SK-N-SH (cell line): ENCODE results near the gene TPGS1. TPM values are rescaled to one million over a fixed set of nuclear protein-coding genes. Genes with fewer than 3 reads are reported as not detected.

Experiments
- CTCF ChIA-PET: fragments of 300-600, 350-600 bp; formaldehyde crosslinking; extraction: SDS; loops from one replicate; lab custom pipeline; 2021; lab: Yijun Ruan, JAX
- POLR2A ChIA-PET: fragments of 350-600 bp; sonication (Branson Sonifier 250); formaldehyde crosslinking; extraction: SDS; loops from one replicate; lab custom pipeline; 2020; ENCODE audit warnings: antibody characterized with exemption, inconsistent platforms; lab: Yijun Ruan, JAX
- DNase-seq: peaks from one replicate; pipeline ENCODE4 v3.0.0; 2012
- H2AFZ ChIP-seq: fragments of 200-600 bp; sonication (generic); 2 replicates; pipeline ENCODE4 v1.8.1; 2016; ENCODE audit warnings: antibody characterized with exemption, mild to moderate bottlenecking, low read depth
- H3F3A ChIP-seq: fragments of 200-600 bp; sonication (generic); replicated peaks from 2 replicates; pipeline ENCODE3; 2016; ENCODE audit warnings: antibody characterized with exemption, mild to moderate bottlenecking; ENCODE audit not compliant: insufficient read depth
- H3K27ac ChIP-seq, 2 experiments: fragments of 200-500 bp in 1 of 2; fragments of 200-600 bp in 1 of 2; sonication (Bioruptor generic) in 1 of 2; sonication (generic), shearing (Covaris generic) in 1 of 2; 2 replicates each; pipeline versions ENCODE4 v1.5.1 to v1.6.1; 2014 to 2016; ENCODE audit warnings: low read depth in 2 of 2, inconsistent platforms in 1 of 2, low read length in 1 of 2, mild to moderate bottlenecking in 1 of 2, mixed read lengths in 1 of 2
- H3K27me3 ChIP-seq: fragments of 200-600 bp; sonication (generic), shearing (Covaris generic); 2 replicates; pipeline ENCODE4 v1.6.1; 2016; ENCODE audit warnings: mixed run types; ENCODE audit not compliant: insufficient read depth
- H3K36me3 ChIP-seq, 2 experiments: fragments of 200-500 bp in 1 of 2; fragments of 200-600 bp in 1 of 2; sonication (Bioruptor generic) in 1 of 2; sonication (generic) in 1 of 2; replicated peaks in 1 of 2; 2 replicates each; pipeline versions ENCODE3 to v1.5.1; 2014 to 2016; ENCODE audit warnings: low read length in 1 of 2, mild to moderate bottlenecking in 1 of 2; ENCODE audit not compliant: insufficient read depth in 2 of 2, control insufficient read depth in 1 of 2
- H3K4me1 ChIP-seq, 2 experiments: fragments of 200-500 bp in 1 of 2; fragments of 200-600 bp in 1 of 2; sonication (Bioruptor generic) in 1 of 2; sonication (generic), shearing (Covaris generic) in 1 of 2; 2 replicates each; pipeline versions ENCODE4 v1.5.1 to v1.6.1; 2014 to 2016; ENCODE audit warnings: low read depth in 1 of 2, low read length in 1 of 2, mixed run types in 1 of 2; ENCODE audit not compliant: insufficient read depth in 2 of 2, control insufficient read depth in 1 of 2
- H3K4me2 ChIP-seq: fragments of 200-600 bp; sonication (generic), shearing (Covaris generic); 2 replicates; pipeline ENCODE4 v1.6.1; 2017; ENCODE audit warnings: mixed run types
- H3K4me3 ChIP-seq, 2 experiments: fragments of 200-500 bp in 1 of 2; fragments of 200-600 bp in 1 of 2; sonication (Bioruptor generic) in 1 of 2; sonication (generic), shearing (Covaris generic) in 1 of 2; 2 replicates each; pipeline versions ENCODE4 v1.5.1 to v1.8.1; 2014 to 2016; ENCODE audit warnings: low read depth in 2 of 2, inconsistent platforms in 1 of 2, low read length in 1 of 2, mild to moderate bottlenecking in 1 of 2, mixed read lengths in 1 of 2, moderate library complexity in 1 of 2
- H3K79me2 ChIP-seq: fragments of 200-600 bp; sonication (generic); 2 replicates; pipeline ENCODE4 v1.8.1; 2017; ENCODE audit warnings: mild to moderate bottlenecking; ENCODE audit not compliant: insufficient read depth
- H3K9ac ChIP-seq: fragments of 200-600 bp; sonication (generic); 2 replicates; pipeline ENCODE4 v1.6.1; 2017; ENCODE audit warnings: mixed run types
- H3K9me2 ChIP-seq: fragments of 200-600 bp; sonication (generic); 2 replicates; pipeline ENCODE4 v1.6.1; 2017; ENCODE audit warnings: mixed run types
- H3K9me3 ChIP-seq: fragments of 200-600 bp; sonication (generic); 2 replicates; pipeline ENCODE4 v1.6.1; 2017; ENCODE audit warnings: mixed run types, mild to moderate bottlenecking, moderate library complexity
- H4K20me1 ChIP-seq: fragments of 200-600 bp; sonication (generic); 2 replicates; pipeline ENCODE4 v1.6.1; 2017; ENCODE audit warnings: mild to moderate bottlenecking, mixed run types; ENCODE audit not compliant: insufficient read depth
- CHD2 ChIP-seq: fragments of 150-350 bp; IDR thresholded peaks from 2 replicates; pipeline ENCODE4 v1.6.1; 2018; ENCODE audit warnings: low read length; ENCODE audit not compliant: partially characterized antibody
- CTCF ChIP-seq: fragments of 200-600 bp; sonication (generic); IDR thresholded peaks from 2 replicates; pipeline ENCODE4 v1.6.1; 2017; ENCODE audit warnings: antibody characterized with exemption, mild to moderate bottlenecking, moderate library complexity
- EP300 ChIP-seq, 2 experiments: IDR thresholded peaks; 2 replicates each; pipeline versions ENCODE4 v1.4.0 to v1.6.1; 2012; ENCODE audit warnings: borderline replicate concordance in 1 of 2, low read depth in 1 of 2, low read length in 1 of 2
- FOSL2 ChIP-seq: IDR thresholded peaks from 2 replicates; pipeline ENCODE4 v1.4.0; 2012; ENCODE audit warnings: low read depth, mild to moderate bottlenecking, moderate library complexity, borderline replicate concordance
- FOXJ3 ChIP-seq: sonication (generic); formaldehyde crosslinking; IDR thresholded peaks from 2 replicates; pipeline ENCODE4 v1.5.1; 2020; ENCODE audit warnings: mild to moderate bottlenecking, missing genetic modification reagents
- JUND ChIP-seq: IDR thresholded peaks from 2 replicates; pipeline ENCODE4 v1.4.0; 2012
- MAX ChIP-seq: IDR thresholded peaks from 2 replicates; pipeline ENCODE4 v1.4.0; 2012; ENCODE audit warnings: low read depth
- MEF2A ChIP-seq: IDR thresholded peaks from 2 replicates; pipeline ENCODE4 v1.4.0; 2012; ENCODE audit warnings: low read depth, borderline replicate concordance
- MXI1 ChIP-seq: IDR thresholded peaks from 2 replicates; pipeline ENCODE4 v1.6.1; 2012; ENCODE audit warnings: mild to moderate bottlenecking, low read depth, low read length, improper control_type of control experiment
- NRF1 ChIP-seq: IDR thresholded peaks from 2 replicates; pipeline ENCODE4 v1.6.1; 2012; ENCODE audit warnings: low read depth, mild to moderate bottlenecking, low read length
- SIN3A ChIP-seq: IDR thresholded peaks from 2 replicates; pipeline ENCODE4 v1.6.1; 2012; ENCODE audit warnings: low read depth, mild to moderate bottlenecking, low read length, moderate library complexity, borderline replicate concordance
- SMC3 ChIP-seq: IDR thresholded peaks from 2 replicates; pipeline ENCODE4 v1.6.1; 2012; ENCODE audit warnings: low read depth, low read length, improper control_type of control experiment
- TEAD4 ChIP-seq: IDR thresholded peaks from 2 replicates; pipeline ENCODE4 v1.4.0; 2012; ENCODE audit warnings: mild to moderate bottlenecking, borderline replicate concordance; ENCODE audit not compliant: insufficient read depth
- YY1 ChIP-seq: IDR thresholded peaks from 2 replicates; pipeline ENCODE4 v1.4.0; 2012; ENCODE audit warnings: low read depth, mild to moderate bottlenecking
- ZBTB33 ChIP-seq: IDR thresholded peaks from 2 replicates; pipeline ENCODE4 v1.4.0; 2012; ENCODE audit warnings: low read depth, borderline replicate concordance
- WGBS: methylation state at CpG from one replicate; pipeline ENCODE4 v1.1.6; 2017; ENCODE audit warnings: low lambda C conversion rate; 5-methylcytosine and 5-hydroxymethylcytosine counted together
- polyA plus RNA-seq, 3 experiments: library from polyadenylated mRNA; depleted of rRNA; stranded (reverse); fragments of >200 nt; gene quantifications; 2 replicates each; pipeline ENCODE4 v1.2.3, GENCODE V29; 2012
- TF ChIP-seq, protein P1 (sequence below): fragments of 150-350 bp; IDR thresholded peaks from 2 replicates; pipeline ENCODE4 v1.6.1; 2017; ENCODE audit warnings: antibody characterized with exemption, low read length, low read depth, borderline replicate concordance

Gene TPGS1
- polyA plus RNA-seq, 1 of the 3 experiments (the other 2 are of a cell fraction), result 31.0 TPM

DNA sequence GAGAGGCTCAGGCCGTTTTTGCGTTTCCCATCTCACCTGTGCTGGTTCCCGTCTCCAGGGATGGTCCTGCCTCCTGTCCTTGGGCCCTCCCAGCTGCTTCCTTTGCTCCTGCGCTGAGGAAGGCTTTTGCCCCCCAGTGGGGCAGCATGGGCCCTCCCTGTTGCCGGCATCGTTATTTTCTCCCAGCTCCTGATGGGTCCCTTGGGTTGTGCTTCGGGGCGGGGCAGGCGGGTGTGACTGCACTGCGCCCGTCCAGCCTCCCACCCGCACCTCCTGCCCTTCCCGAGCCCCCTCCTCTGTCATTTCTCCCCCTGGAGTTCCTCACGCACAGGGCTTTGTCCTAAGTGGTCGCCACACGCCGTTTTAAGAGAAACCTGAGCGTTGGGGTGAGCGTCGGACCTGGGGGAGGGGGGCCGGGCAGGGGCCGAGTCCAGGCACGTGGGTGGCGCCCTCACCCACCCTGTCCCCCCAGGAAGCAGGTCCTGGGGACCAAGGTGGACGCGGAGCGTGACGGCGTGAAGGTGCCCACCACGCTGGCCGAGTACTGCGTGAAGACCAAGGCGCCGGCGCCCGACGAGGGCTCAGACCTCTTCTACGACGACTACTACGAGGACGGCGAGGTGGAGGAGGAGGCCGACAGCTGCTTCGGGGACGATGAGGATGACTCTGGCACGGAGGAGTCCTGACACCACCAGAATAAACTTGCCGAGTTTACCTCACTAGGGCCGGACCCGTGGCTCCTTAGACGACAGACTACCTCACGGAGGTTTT, 33.8 kb downstream of the TPGS1 start:
- Histone ChIP-seq H3K27me3 (no peaks in the 10 kb centered on the region), H3K4me2 (no peak overlapping the region), H3K4me3 (no peak overlapping the region), H4K20me1 (0 out of 2 replicates have a peak, but pooled peaks cover 3% of the 10 kb centered on the region), H3K4me1 (no peaks in the 10 kb centered on the region; a peak in 1 of 4 replicates), H3K36me3 (peaks cover 0 to 40% of the 10 kb centered on the region in 2 experiments), H3K79me2 (peaks cover 12% of the 10 kb centered on the region), H3F3A (no peaks in the 10 kb centered on the region)
- 94% methylated on average over 51 of the region's 51 CpGs for WGBS
- DNase-seq, result no peak
- CTCF ChIA-PET, result interaction anchor here (1.9 kb wide), 1 partner anchor 28 kb away, joined by 4 read pairs; no protein-coding TSS in a partner anchor
- no peak for TF ChIP-seq SMC3
- TF ChIP-seq MAX, result no peak
- TF ChIP-seq CHD2, result no peak
- no peak for TF ChIP-seq MXI1
- no peak for TF ChIP-seq SIN3A
- TF ChIP-seq FOSL2, result no peak
- no peak for TF ChIP-seq CTCF
- no peak for TF ChIP-seq MEF2A
- no peak for TF ChIP-seq TEAD4
- TF ChIP-seq NRF1, result no peak
- no peak for TF ChIP-seq JUND
- TF ChIP-seq, protein P1, sequence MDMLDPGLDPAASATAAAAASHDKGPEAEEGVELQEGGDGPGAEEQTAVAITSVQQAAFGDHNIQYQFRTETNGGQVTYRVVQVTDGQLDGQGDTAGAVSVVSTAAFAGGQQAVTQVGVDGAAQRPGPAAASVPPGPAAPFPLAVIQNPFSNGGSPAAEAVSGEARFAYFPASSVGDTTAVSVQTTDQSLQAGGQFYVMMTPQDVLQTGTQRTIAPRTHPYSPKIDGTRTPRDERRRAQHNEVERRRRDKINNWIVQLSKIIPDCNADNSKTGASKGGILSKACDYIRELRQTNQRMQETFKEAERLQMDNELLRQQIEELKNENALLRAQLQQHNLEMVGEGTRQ, result no peak
- TF ChIP-seq, all 33 proteins: peak for 0
- Histone ChIP-seq H3K27ac (no peak overlapping the region), H3K9ac (no peak overlapping the region), H3K9me3 (no peaks in the 10 kb centered on the region), H2AFZ (no peak overlapping the region), H3K9me2 (no peaks in the 10 kb centered on the region)
- POLR2A ChIA-PET, result no interaction called here

GRCh38 chr19:541699-542098, 34.4 kb downstream of the TPGS1 start:
- Histone ChIP-seq H2AFZ (no peak overlapping the region), H3K27me3 (no peaks in the 10 kb centered on the region), H3K9me2 (no peaks in the 10 kb centered on the region), H3K36me3 (peaks cover 0 to 34% of the 10 kb centered on the region in 2 experiments), H3K27ac (no peak overlapping the region), H3K9ac (no peak overlapping the region), H3K9me3 (no peaks in the 10 kb centered on the region), H4K20me1 (no peaks in the 10 kb centered on the region), H3F3A (no peaks in the 10 kb centered on the region), H3K4me3 (no peak overlapping the region), H3K4me1 (no peaks in the 10 kb centered on the region; a peak in 1 of 4 replicates), H3K4me2 (no peak overlapping the region), H3K79me2 (peaks cover 7% of the 10 kb centered on the region; the same call in 1 of the 2 replicates)
- no peak for DNase-seq
- ChIA-PET CTCF (interaction anchor here (1.0 to 1.9 kb wide), 2 partner anchors 27 to 44 kb away, joined by 4 read pairs; no protein-coding TSS in a partner anchor), POLR2A (interaction anchor here (1.1 to 1.8 kb wide), 2 partner anchors 10 to 15 kb away, joined by 3 to 8 read pairs; partner anchors contain the start of gene CDC34)
- 98% methylated on average over 9 of the region's 26 CpGs for WGBS
- TF ChIP-seq, protein P1, result no peak
- TF ChIP-seq NRF1 (no peak), YY1 (no peak), EP300 (IDR thresholded peaks at IDR 0.05; ENCODE audit: borderline replicate concordance in 1 of 2, low read depth in 1 of 2, low read length in 1 of 2) (no peak), CTCF (no peak), ZBTB33 (no peak), FOXJ3 (CRISPR knock-in tag) (no peak), FOSL2 (no peak)
